HEK293 (cell line): ENCODE results near the gene PRKCZ.

Experiments
- CTCF ChIA-PET: fragments of 350-600 bp; formaldehyde crosslinking; extraction: SDS; loops from one replicate; lab custom pipeline; 2021; ENCODE audit warnings: antibody characterized with exemption; lab: Yijun Ruan, JAX
- POLR2A ChIA-PET: fragments of 300-600 bp; formaldehyde crosslinking; extraction: SDS; loops from one replicate; lab custom pipeline; 2020; ENCODE audit warnings: antibody characterized with exemption, inconsistent platforms; lab: Yijun Ruan, JAX
- H3K27ac ChIP-seq: fragments of 200-500 bp; sonication (Bioruptor generic); 2 replicates; pipeline ENCODE4 v1.5.1; 2014; ENCODE audit warnings: low read depth, low read length, control low read depth, inconsistent platforms; ENCODE audit errors: extremely low read depth
- H3K36me3 ChIP-seq, 2 experiments: fragments of 200-500 bp in 1 of 2; sonication (Bioruptor generic) in 1 of 2; 1 replicate in 1 of 2; 2 replicates in 1 of 2; pipeline ENCODE4 v1.5.1; 2014 to 2017; ENCODE audit warnings: inconsistent platforms in 2 of 2, low read length in 2 of 2; ENCODE audit not compliant: control insufficient read depth in 2 of 2, insufficient read depth in 1 of 2
- H3K4me1 ChIP-seq: fragments of 200-500 bp; sonication (Bioruptor generic); 2 replicates; pipeline ENCODE4 v1.5.1; 2014; ENCODE audit warnings: mild to moderate bottlenecking, low read length, inconsistent platforms; ENCODE audit not compliant: control insufficient read depth, insufficient read depth
- H3K4me3 ChIP-seq: 2 replicates; pipeline ENCODE4 v1.5.1; 2011; ENCODE audit warnings: low read depth, mild to moderate bottlenecking, control low read depth, low read length, moderate library complexity
- H3K9me3 ChIP-seq: fragments of 200-500 bp; sonication (Bioruptor generic); 2 replicates; pipeline ENCODE4 v1.5.1; 2014; ENCODE audit warnings: low read depth, low read length, inconsistent platforms; ENCODE audit not compliant: control insufficient read depth, insufficient read depth
- ATF2 ChIP-seq: fragments of 450-650 bp; formaldehyde crosslinking; IDR thresholded peaks from 2 replicates; pipeline ENCODE4 v1.5.1; 2016; ENCODE audit warnings: missing biosample characterization, missing genetic modification characterization, low read depth
- HOXA7 ChIP-seq: sonication (generic); formaldehyde crosslinking; IDR thresholded peaks from 2 replicates; pipeline ENCODE4 v1.8.1; 2022; ENCODE audit warnings: missing genetic modification reagents, borderline replicate concordance
- HOXD13 ChIP-seq: sonication (generic); formaldehyde crosslinking; IDR thresholded peaks from 2 replicates; pipeline ENCODE4 v1.8.0; 2022; ENCODE audit warnings: missing genetic modification reagents, borderline replicate concordance
- RBAK ChIP-seq: fragments of 450-650 bp; formaldehyde crosslinking; IDR thresholded peaks from 2 replicates; pipeline ENCODE4 v1.5.1; 2016; ENCODE audit warnings: missing biosample characterization, missing genetic modification characterization
- ZFHX2 ChIP-seq: fragments of 450-650 bp; formaldehyde crosslinking; conservative IDR thresholded peaks from 2 replicates; pipeline ENCODE4 v1.5.1; 2016; ENCODE audit warnings: missing biosample characterization, missing genetic modification characterization
- ZNF140 ChIP-seq: fragments of 450-650 bp; formaldehyde crosslinking; IDR thresholded peaks from 2 replicates; pipeline ENCODE4 v1.5.1; 2016; ENCODE audit warnings: missing biosample characterization, missing genetic modification characterization
- ZNF175 ChIP-seq: fragments of 450-650 bp; formaldehyde crosslinking; IDR thresholded peaks from 2 replicates; pipeline ENCODE4 v1.5.1; 2016; ENCODE audit warnings: missing biosample characterization, missing genetic modification characterization
- ZNF335 ChIP-seq: fragments of 450-650 bp; formaldehyde crosslinking; conservative IDR thresholded peaks from 2 replicates; pipeline ENCODE4 v1.5.1; 2016; ENCODE audit warnings: missing biosample characterization, missing genetic modification characterization
- ZNF433 ChIP-seq: fragments of 450-650 bp; formaldehyde crosslinking; IDR thresholded peaks from 2 replicates; pipeline ENCODE4 v1.5.1; 2016; ENCODE audit warnings: missing biosample characterization, missing genetic modification characterization, low read depth
- ZNF510 ChIP-seq: fragments of 450-650 bp; formaldehyde crosslinking; IDR thresholded peaks from 2 replicates; pipeline ENCODE4 v1.5.1; 2018; ENCODE audit warnings: mild to moderate bottlenecking, missing genetic modification characterization, missing biosample characterization; ENCODE audit not compliant: insufficient replicate concordance
- ZNF521 ChIP-seq: fragments of 450-650 bp; formaldehyde crosslinking; IDR thresholded peaks from 2 replicates; pipeline ENCODE4 v1.5.1; 2017; ENCODE audit warnings: missing biosample characterization, mild to moderate bottlenecking, missing genetic modification characterization
- ZNF529 ChIP-seq: fragments of 450-650 bp; formaldehyde crosslinking; IDR thresholded peaks from 2 replicates; pipeline ENCODE4 v1.5.1; 2017; ENCODE audit warnings: missing genetic modification characterization, missing biosample characterization; ENCODE audit not compliant: insufficient replicate concordance
- ZNF561 ChIP-seq: fragments of 450-650 bp; IDR thresholded peaks from 2 replicates; pipeline ENCODE4 v1.5.1; 2018; ENCODE audit warnings: missing biosample characterization, missing genetic modification characterization, borderline replicate concordance
- ZNF624 ChIP-seq: fragments of 450-650 bp; formaldehyde crosslinking; IDR thresholded peaks from 2 replicates; pipeline ENCODE4 v1.5.1; 2017; ENCODE audit warnings: missing biosample characterization, missing genetic modification characterization
- ZNF660 ChIP-seq: fragments of 450-650 bp; IDR thresholded peaks from 2 replicates; pipeline ENCODE4 v1.5.1; 2018; ENCODE audit warnings: missing biosample characterization, mild to moderate bottlenecking, missing genetic modification characterization
- ZNF747 ChIP-seq: fragments of 450-650 bp; formaldehyde crosslinking; IDR thresholded peaks from 2 replicates; pipeline ENCODE4 v1.5.1; 2016; ENCODE audit warnings: missing biosample characterization, missing genetic modification characterization
- ZNF776 ChIP-seq: fragments of 450-650 bp; formaldehyde crosslinking; IDR thresholded peaks from 2 replicates; pipeline ENCODE4 v1.5.0; 2017; ENCODE audit warnings: missing biosample characterization, missing genetic modification characterization, borderline replicate concordance
- TF ChIP-seq, protein P1 (sequence below): fragments of 450-650 bp; formaldehyde crosslinking; IDR thresholded peaks from 2 replicates; pipeline ENCODE4 v1.5.1; 2016; ENCODE audit warnings: missing biosample characterization, missing genetic modification characterization
- TF ChIP-seq, protein P2 (sequence below): fragments of 450-650 bp; formaldehyde crosslinking; IDR thresholded peaks from 2 replicates; pipeline ENCODE4 v1.5.1; 2016; ENCODE audit warnings: missing biosample characterization, missing genetic modification characterization
- TF ChIP-seq, protein P3 (sequence below): fragments of 450-650 bp; formaldehyde crosslinking; IDR thresholded peaks from 2 replicates; pipeline ENCODE4 v1.5.1; 2016; ENCODE audit warnings: missing biosample characterization, missing genetic modification characterization, borderline replicate concordance
- TF ChIP-seq, protein P4 (sequence below): fragments of 450-650 bp; formaldehyde crosslinking; IDR thresholded peaks from 2 replicates; pipeline ENCODE4 v1.5.1; 2016; ENCODE audit warnings: missing biosample characterization, missing genetic modification characterization
- TF ChIP-seq, protein P5 (sequence below): fragments of 450-650 bp; formaldehyde crosslinking; IDR thresholded peaks from 2 replicates; pipeline ENCODE4 v1.5.1; 2016; ENCODE audit warnings: missing biosample characterization, missing genetic modification characterization

The PRKCZ gene

DNA sequence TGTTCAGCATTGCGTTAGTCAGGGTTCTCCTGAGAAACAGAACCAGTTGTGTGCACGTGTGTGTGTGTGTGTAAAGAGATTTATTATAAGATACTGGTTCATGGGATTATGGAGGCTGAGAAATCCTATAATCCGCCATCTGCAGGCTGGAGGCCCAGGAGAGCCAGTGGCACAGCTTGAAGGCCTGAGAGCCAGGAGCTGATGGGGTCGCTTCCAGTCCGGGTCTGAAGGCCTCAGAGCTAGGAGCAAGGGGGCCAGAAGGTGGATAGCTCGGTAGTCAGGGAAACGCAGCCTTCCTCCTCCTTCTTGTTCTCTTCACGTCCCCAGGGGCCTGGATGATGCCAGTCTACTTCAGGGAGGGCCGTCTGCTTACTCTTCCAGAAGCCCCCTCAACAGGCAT is 106.7 kb downstream of the PRKCZ start (continued):
- TF ChIP-seq, protein P1, sequence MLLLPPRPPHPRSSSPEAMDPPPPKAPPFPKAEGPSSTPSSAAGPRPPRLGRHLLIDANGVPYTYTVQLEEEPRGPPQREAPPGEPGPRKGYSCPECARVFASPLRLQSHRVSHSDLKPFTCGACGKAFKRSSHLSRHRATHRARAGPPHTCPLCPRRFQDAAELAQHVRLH (tag by site-specific recombination): no peak
- TF ChIP-seq ZNF433 (tag by site-specific recombination): no peak

GRCh38 chr1:2157856-2158255 is 107.6 kb downstream of the PRKCZ start:
- POLR2A ChIA-PET: no interaction called here

GRCh38 chr1:2158272-2158671 is 108.1 kb downstream of the PRKCZ start:
- Histone ChIP-seq H3K36me3 (peaks cover 0 to 78% of the 10 kb centered on the region in 2 experiments; a peak in 2 of 3 replicates), H3K9me3 (no peaks in the 10 kb centered on the region), H3K4me1 (no peaks in the 10 kb centered on the region), H3K4me3 (no peak overlapping the region), H3K27ac (no peak overlapping the region)
- CTCF ChIA-PET: interaction anchor here (2.6 kb wide), 1 partner anchor 16 kb away, joined by 17 read pairs; no protein-coding TSS in a partner anchor
- POLR2A ChIA-PET: no interaction called here
- no peak for TF ChIP-seq ZNF140 (tag by site-specific recombination)
- no peak for TF ChIP-seq ZNF747 (tag by site-specific recombination)
- TF ChIP-seq ZFHX2 (tag by site-specific recombination): no peak
- no peak for TF ChIP-seq ZNF433 (tag by site-specific recombination)
- TF ChIP-seq, protein P2, sequence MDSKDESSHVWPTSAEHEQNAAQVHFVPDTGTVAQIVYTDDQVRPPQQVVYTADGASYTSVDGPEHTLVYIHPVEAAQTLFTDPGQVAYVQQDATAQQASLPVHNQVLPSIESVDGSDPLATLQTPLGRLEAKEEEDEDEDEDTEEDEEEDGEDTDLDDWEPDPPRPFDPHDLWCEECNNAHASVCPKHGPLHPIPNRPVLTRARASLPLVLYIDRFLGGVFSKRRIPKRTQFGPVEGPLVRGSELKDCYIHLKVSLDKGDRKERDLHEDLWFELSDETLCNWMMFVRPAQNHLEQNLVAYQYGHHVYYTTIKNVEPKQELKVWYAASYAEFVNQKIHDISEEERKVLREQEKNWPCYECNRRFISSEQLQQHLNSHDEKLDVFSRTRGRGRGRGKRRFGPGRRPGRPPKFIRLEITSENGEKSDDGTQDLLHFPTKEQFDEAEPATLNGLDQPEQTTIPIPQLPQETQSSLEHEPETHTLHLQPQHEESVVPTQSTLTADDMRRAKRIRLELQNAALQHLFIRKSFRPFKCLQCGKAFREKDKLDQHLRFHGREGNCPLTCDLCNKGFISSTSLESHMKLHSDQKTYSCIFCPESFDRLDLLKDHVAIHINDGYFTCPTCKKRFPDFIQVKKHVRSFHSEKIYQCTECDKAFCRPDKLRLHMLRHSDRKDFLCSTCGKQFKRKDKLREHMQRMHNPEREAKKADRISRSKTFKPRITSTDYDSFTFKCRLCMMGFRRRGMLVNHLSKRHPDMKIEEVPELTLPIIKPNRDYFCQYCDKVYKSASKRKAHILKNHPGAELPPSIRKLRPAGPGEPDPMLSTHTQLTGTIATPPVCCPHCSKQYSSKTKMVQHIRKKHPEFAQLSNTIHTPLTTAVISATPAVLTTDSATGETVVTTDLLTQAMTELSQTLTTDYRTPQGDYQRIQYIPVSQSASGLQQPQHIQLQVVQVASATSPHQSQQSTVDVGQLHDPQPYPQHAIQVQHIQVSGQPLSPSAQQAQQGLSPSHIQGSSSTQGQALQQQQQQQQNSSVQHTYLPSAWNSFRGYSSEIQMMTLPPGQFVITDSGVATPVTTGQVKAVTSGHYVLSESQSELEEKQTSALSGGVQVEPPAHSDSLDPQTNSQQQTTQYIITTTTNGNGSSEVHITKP (tag by site-specific recombination): no peak

More at GRCh38 chr1:2157856-2158255, 107.6 kb downstream of the PRKCZ start:
- H3K4me1 ChIP-seq: no peaks in the 10 kb centered on the region
- TF ChIP-seq, protein P1 (tag by site-specific recombination): no peak
- TF ChIP-seq ZNF529 (tag by site-specific recombination) (no peak), ZNF561 (tag by site-specific recombination) (no peak), RBAK (tag by site-specific recombination) (no peak), ATF2 (tag by site-specific recombination) (no peak), ZNF335 (tag by site-specific recombination) (no peak), ZNF660 (tag by site-specific recombination) (no peak), ZNF510 (tag by site-specific recombination) (no peak), HOXA7 (CRISPR knock-in tag) (no peak), ZNF175 (tag by site-specific recombination) (no peak), ZNF521 (tag by site-specific recombination) (no peak), HOXD13 (CRISPR knock-in tag) (no peak), ZNF776 (tag by site-specific recombination) (no peak), ZNF624 (no peak)
- TF ChIP-seq, protein P3, sequence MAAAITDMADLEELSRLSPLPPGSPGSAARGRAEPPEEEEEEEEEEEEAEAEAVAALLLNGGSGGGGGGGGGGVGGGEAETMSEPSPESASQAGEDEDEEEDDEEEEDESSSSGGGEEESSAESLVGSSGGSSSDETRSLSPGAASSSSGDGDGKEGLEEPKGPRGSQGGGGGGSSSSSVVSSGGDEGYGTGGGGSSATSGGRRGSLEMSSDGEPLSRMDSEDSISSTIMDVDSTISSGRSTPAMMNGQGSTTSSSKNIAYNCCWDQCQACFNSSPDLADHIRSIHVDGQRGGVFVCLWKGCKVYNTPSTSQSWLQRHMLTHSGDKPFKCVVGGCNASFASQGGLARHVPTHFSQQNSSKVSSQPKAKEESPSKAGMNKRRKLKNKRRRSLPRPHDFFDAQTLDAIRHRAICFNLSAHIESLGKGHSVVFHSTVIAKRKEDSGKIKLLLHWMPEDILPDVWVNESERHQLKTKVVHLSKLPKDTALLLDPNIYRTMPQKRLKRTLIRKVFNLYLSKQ (tag by site-specific recombination): no peak
- TF ChIP-seq, protein P4, sequence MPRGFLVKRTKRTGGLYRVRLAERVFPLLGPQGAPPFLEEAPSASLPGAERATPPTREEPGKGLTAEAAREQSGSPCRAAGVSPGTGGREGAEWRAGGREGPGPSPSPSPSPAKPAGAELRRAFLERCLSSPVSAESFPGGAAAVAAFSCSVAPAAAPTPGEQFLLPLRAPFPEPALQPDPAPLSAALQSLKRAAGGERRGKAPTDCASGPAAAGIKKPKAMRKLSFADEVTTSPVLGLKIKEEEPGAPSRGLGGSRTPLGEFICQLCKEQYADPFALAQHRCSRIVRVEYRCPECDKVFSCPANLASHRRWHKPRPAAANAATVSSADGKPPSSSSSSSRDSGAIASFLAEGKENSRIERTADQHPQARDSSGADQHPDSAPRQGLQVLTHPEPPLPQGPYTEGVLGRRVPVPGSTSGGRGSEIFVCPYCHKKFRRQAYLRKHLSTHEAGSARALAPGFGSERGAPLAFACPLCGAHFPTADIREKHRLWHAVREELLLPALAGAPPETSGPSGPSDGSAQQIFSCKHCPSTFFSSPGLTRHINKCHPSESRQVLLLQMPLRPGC: no peak
- TF ChIP-seq, protein P5, sequence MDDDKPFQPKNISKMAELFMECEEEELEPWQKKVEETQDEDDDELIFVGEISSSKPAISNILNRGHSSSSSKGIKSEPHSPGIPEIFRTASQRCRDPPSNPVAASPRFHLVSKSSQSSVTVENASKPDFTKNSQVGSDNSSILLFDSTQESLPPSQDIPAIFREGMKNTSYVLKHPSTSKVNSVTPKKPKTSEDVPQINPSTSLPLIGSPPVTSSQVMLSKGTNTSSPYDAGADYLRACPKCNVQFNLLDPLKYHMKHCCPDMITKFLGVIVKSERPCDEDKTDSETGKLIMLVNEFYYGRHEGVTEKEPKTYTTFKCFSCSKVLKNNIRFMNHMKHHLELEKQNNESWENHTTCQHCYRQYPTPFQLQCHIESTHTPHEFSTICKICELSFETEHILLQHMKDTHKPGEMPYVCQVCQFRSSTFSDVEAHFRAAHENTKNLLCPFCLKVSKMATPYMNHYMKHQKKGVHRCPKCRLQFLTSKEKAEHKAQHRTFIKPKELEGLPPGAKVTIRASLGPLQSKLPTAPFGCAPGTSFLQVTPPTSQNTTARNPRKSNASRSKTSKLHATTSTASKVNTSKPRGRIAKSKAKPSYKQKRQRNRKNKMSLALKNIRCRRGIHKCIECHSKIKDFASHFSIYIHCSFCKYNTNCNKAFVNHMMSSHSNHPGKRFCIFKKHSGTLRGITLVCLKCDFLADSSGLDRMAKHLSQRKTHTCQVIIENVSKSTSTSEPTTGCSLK: no peak
- TF ChIP-seq, all 188 proteins: peak for 0
- H3K27ac ChIP-seq: no peak overlapping the region
- H3K4me3 ChIP-seq: no peak overlapping the region
- no peaks in the 10 kb centered on the region for H3K9me3 ChIP-seq
- CTCF ChIA-PET: interaction anchor here (2.6 kb wide), 1 partner anchor 17 kb away, joined by 17 read pairs; no protein-coding TSS in a partner anchor
- H3K36me3 ChIP-seq: peaks cover 0 to 78% of the 10 kb centered on the region in 2 experiments; a peak in 2 of 3 replicates
